Left ventricle myocardium inferior (tissue), 1 donor: ENCODE results near the gene TRIP13. TPM values are rescaled to one million over a fixed set of nuclear protein-coding genes. Genes with fewer than 3 reads are reported as not detected.

ENCODE experiments used
- DNase-seq: peaks from one replicate; pipeline ENCODE4 v3.0.0-alpha.2; 2020
- H3K27ac ChIP-seq: fragments of 200-600 bp; replicated peaks from 2 replicates; pipeline ENCODE4 v1.8.0; 2021
- H3K27me3 ChIP-seq: fragments of 200-600 bp; 2 replicates; pipeline ENCODE4 v1.8.0; 2021; ENCODE audit warnings: low read depth
- H3K36me3 ChIP-seq: fragments of 200-600 bp; 2 replicates; pipeline ENCODE4 v1.8.0; 2021
- H3K4me1 ChIP-seq: fragments of 200-600 bp; 2 replicates; pipeline ENCODE4 v1.8.0; 2021
- H3K4me3 ChIP-seq: fragments of 200-600 bp; 2 replicates; pipeline ENCODE4 v1.8.0; 2021; ENCODE audit warnings: mild to moderate bottlenecking, moderate library complexity
- H3K9me3 ChIP-seq: fragments of 200-600 bp; replicated peaks from 2 replicates; pipeline ENCODE4 v1.8.0; 2021
- intact Hi-C: fragments of 100-400 bp; cut with micrococcal nuclease; formaldehyde crosslinking; loops from one replicate; pipeline ENCODE4 v1.11.0; 2022
- total RNA-seq: library from RNA; stranded (reverse); fragmentation: NEBNext Ultra II Directional; extraction: Animal tissue kit (Norgen Biotek cat#: 25700); gene quantifications from one replicate; pipeline ENCODE4 v1.2.1, GENCODE V29; 2021
- TF ChIP-seq, protein P1 (sequence below): fragments of 200-600 bp; IDR thresholded peaks from 2 replicates; pipeline ENCODE4 v1.8.0; 2021; ENCODE audit warnings: antibody characterized with exemption, mild to moderate bottlenecking, borderline replicate concordance
- donor health status: DM: no; HTN: yes; CAD: no; lungs with severe emphysema.

Gene TRIP13
- total RNA-seq, 1 donor from 2014 or later: 0.44 TPM

DNA sequence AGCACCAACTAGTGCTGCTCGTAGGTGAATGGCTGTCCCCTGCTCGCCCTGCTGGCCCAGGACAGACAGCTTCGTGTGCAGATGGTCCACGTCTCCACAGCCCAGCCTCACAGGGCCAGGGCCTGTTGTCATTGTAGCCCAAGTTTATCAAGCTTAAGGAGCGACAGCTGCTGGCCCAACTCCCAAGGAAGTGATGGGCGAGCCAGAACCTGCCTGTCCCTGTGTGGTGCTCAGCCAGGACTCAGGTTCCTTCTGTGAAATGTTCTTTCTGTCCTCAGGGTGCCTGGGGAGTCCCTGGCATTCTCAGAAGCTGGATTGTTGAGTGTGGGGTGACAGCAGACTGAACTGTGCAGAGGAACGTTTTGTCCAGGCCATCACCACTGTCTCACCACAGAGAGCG lies 16.4 kb downstream of the TRIP13 start:
- intact Hi-C loops: no loop called here
- DNase-seq: no peak
- Histone ChIP-seq H3K4me3 (no peak overlapping the region), H3K4me1 (no peaks in the 10 kb centered on the region), H3K36me3 (no peaks in the 10 kb centered on the region), H3K27me3 (no peaks in the 10 kb centered on the region), H3K27ac (no peak overlapping the region), H3K9me3 (no peaks in the 10 kb centered on the region)
- TF ChIP-seq, protein P1, sequence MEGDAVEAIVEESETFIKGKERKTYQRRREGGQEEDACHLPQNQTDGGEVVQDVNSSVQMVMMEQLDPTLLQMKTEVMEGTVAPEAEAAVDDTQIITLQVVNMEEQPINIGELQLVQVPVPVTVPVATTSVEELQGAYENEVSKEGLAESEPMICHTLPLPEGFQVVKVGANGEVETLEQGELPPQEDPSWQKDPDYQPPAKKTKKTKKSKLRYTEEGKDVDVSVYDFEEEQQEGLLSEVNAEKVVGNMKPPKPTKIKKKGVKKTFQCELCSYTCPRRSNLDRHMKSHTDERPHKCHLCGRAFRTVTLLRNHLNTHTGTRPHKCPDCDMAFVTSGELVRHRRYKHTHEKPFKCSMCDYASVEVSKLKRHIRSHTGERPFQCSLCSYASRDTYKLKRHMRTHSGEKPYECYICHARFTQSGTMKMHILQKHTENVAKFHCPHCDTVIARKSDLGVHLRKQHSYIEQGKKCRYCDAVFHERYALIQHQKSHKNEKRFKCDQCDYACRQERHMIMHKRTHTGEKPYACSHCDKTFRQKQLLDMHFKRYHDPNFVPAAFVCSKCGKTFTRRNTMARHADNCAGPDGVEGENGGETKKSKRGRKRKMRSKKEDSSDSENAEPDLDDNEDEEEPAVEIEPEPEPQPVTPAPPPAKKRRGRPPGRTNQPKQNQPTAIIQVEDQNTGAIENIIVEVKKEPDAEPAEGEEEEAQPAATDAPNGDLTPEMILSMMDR: no peak

DNA sequence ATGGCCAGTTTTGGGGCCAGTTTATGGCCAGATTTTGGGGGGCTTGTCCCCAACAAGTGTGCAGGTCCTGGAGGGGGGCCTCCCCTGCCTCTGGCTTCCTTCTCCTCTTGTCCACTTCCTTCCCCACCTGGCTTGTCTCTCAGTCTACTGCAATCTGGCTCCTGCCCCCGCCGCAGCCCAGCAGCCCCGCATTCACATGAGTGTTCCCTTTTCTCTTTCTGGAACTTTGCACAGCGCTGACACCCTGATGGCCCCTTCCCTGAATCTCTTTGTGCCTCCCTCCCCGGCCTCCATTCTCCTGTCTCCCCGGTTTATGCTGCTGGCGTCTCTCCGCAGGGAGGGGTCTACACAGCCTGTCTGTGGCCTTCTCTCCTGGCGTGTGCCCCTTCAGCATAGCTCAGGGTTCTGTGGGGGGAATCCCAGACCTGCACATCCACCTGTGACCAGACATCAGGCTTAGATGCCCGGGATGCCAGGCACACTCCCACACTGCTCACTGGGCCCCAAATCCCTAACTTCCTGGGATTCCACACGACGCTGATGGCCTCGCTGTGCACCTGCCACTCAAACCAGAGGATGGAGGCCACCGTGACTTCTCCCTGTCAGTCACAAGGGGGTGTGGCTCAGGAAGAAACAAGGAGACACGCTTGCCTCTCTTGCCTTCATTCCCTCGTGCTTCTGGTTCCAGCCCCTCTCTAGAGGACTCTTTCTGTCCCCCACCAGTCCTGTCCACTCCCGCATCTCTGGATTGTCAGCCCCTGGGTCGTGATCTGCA lies 17.5 kb downstream of the TRIP13 start:
- intact Hi-C loops: no loop called here

DNA sequence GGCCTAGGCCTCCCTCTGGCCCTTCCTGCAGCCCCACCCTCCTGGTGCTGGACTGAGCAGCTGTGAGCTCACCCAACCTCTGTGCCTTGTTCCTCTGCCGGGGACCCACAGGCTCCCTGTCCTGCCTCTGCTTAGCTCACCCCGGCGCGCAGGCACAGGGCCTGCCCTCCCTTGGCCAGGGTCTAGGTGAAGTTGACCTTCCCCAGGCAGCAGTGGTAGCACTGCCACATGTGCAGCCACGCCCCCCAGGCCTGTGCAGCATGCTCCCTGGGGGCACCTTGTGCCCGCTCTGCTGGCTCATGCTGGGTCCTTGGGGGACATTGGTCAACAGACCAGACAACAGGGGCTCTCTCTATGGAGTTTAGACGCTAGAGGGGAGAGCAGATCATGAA lies 18.1 kb downstream of the TRIP13 start:
- no peaks in the 10 kb centered on the region for H3K27me3 ChIP-seq
- no peak overlapping the region for H3K4me3 ChIP-seq
- H3K27ac ChIP-seq: no peak overlapping the region
- intact Hi-C loops: no loop called here
- no peaks in the 10 kb centered on the region for H3K36me3 ChIP-seq
- H3K4me1 ChIP-seq: no peaks in the 10 kb centered on the region
- TF ChIP-seq, protein P1: no peak
- no peaks in the 10 kb centered on the region for H3K9me3 ChIP-seq
- DNase-seq: no peak

More for the DNA sequence above, 17.5 kb downstream of the TRIP13 start:
- Histone ChIP-seq H3K27me3 (no peaks in the 10 kb centered on the region), H3K4me1 (no peaks in the 10 kb centered on the region), H3K27ac (no peak overlapping the region), H3K9me3 (no peaks in the 10 kb centered on the region), H3K4me3 (no peak overlapping the region), H3K36me3 (no peaks in the 10 kb centered on the region)
- TF ChIP-seq, protein P1: no peak
- DNase-seq: no peak

DNA sequence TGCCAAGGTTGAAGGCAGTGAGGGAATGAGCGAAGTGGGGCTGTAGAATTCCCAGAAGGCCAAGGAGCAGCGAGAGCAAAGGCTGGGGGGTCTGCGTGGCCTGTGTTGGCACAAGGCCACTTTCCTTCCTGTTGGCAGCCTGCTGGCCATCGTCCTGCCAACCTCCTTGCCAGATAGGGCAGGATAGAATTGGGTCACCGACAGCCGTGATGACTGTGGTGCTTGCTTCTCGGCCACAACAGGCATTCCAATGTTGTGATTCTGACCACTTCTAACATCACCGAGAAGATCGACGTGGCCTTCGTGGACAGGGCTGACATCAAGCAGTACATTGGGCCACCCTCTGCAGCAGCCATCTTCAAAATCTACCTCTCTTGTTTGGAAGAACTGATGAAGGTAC lies 18.9 kb downstream of the TRIP13 start:
- no peak for DNase-seq
- no peak overlapping the region for H3K27ac ChIP-seq
- no peaks in the 10 kb centered on the region for H3K4me1 ChIP-seq
- H3K9me3 ChIP-seq: no peaks in the 10 kb centered on the region
- intact Hi-C loops: no loop called here
- TF ChIP-seq, protein P1: no peak
- no peak overlapping the region for H3K4me3 ChIP-seq
- H3K36me3 ChIP-seq: no peaks in the 10 kb centered on the region
- no peaks in the 10 kb centered on the region for H3K27me3 ChIP-seq

DNA sequence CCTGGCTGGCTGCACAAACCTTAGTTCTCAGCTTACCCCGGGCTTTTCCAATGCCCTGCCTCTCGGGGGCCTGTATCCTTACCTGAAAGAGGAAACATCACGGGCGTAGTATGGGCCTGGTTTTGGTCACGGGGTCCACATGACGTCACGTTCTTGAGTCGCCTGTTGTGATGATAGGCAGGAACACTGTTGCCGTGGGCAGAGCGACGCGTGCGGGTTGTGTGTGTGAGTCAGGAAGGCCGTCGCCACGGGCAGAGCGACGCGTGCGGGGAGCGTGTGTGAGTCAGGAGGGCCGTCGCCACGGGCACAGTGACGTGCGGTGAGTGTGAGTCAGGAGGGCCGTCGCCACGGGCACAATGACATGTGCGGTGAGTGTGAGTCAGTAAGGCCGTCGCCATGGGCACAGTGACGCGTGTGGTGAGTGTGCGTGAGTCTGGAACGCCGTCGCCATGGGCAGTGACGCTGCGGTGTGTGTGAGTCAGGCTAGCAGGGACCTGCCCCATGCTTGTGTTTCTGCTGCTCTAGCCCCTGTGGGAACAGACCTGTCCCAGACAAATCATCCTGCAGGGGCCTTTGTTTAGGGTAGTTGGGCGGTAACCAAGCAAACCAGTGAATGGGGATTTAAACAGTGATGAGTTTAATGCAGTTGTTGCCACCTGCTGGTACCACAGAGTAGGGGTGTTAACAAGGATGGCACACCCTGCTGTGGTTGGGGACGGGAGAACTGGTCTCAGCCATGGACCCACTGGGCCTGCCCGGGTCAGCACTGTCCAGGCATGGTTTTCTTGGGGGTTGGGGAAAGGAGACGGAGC lies 19.8 kb downstream of the TRIP13 start:
- DNase-seq: no peak
- H3K27me3 ChIP-seq: no peaks in the 10 kb centered on the region
- H3K4me3 ChIP-seq: no peak overlapping the region
- TF ChIP-seq, protein P1: no peak
- no peaks in the 10 kb centered on the region for H3K9me3 ChIP-seq
- H3K36me3 ChIP-seq: no peaks in the 10 kb centered on the region
- H3K4me1 ChIP-seq: no peaks in the 10 kb centered on the region
- intact Hi-C loops: no loop called here
- H3K27ac ChIP-seq: no peak overlapping the region
